Measurements from ENCODE around the gene PTCD2. TPM values are rescaled to one million over a fixed set of nuclear protein-coding genes. Genes with fewer than 3 reads are reported as not detected.

PTCD2 gene
- total and polyA plus RNA-seq, 9 of the 15 experiments (the other 6 are each of a cell fraction or from before 2014, with no cell fraction given): 11.9 to 28.5 (median 18.6) TPM

DNA sequence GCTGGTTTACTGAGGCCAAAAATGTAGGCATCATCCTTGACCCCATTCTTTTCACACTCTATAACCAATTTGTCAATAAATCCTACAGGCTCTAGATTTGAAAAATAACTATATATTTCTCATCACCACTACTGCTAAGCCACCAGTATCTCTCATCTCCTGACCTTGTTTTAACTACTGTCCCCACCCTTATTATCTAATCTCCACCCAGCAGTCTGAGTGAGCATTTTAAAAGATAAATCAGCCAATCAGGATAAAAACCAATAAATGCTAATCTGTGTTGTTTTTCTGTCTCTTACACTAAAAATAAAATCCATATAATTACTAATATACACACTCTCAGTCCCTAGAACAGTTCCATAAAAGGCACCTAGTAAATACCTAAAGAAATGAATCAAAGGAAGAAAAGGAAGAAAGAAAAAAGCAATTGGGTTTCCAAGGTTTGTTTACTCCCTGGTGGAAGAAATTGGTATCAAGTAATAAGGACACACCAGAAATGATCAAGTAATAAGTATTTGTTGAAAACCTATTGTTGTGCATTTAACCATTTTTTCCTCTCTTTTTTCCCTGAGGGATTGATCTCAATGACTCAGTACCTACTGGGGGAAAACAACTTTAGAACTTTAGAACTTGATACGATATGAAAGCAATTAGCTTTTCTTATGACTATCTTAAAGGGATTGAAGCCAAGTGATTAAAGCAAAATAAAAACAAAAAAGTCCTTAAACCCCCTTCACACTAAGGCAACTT, 19.4 kb upstream of the PTCD2 start:
- Histone ChIP-seq H3K9me1 (ENCODE audit: control insufficient read depth, insufficient read depth, low read length) (no peaks in the 10 kb centered on the region), H3K9me3 (replicated peaks; ENCODE audit: control insufficient read depth, insufficient read depth, low read depth, low read length) (no peaks in the 10 kb centered on the region), H2AFZ (ENCODE audit: low read depth, low read length) (no peak overlapping the region), H3K79me2 (ENCODE audit: control insufficient read depth, insufficient read depth, low read length) (peaks cover 83% of the 10 kb centered on the region), H3K36me3 (ENCODE audit: control insufficient read depth, insufficient read depth, low read length) (peaks cover 60% of the 10 kb centered on the region), H3K9ac (ENCODE audit: insufficient read depth in 1 of 2, low read depth in 2 of 2, low read length in 2 of 2) (no peak overlapping the region), H4K20me1 (replicated peaks; ENCODE audit: control insufficient read depth, insufficient read depth, low read length) (no peaks in the 10 kb centered on the region), H3K4me3 (no peak overlapping the region), H3K27me3 (ENCODE audit: control insufficient read depth in 2 of 2, insufficient read depth in 2 of 2, low read length in 2 of 2) (no peaks in the 10 kb centered on the region), H3K4me2 (ENCODE audit: insufficient read depth, low read length) (no peak overlapping the region), H3K27ac (ENCODE audit: extremely low read depth, low read depth, low read length) (no peak overlapping the region), H3K4me1 (replicated peaks in 1 of 2; ENCODE audit: control insufficient read depth in 2 of 2, insufficient read depth in 2 of 2, low read length in 2 of 2) (peaks cover 3 to 21% of the 10 kb centered on the region in 2 experiments; a peak in 4 of 5 replicates)
- BruUV-seq (replicated peaks): no TSS peak
- CTCF ChIA-PET (ENCODE audit: low intra/inter-chr PET ratio): no interaction called here
- POLR2A ChIA-PET: interaction anchor here (1.5 kb wide), 1 partner anchor 7 kb away, joined by 6 read pairs; no protein-coding TSS in a partner anchor
- FAIRE-seq: no peak
- intact Hi-C loops (cut with micrococcal nuclease) (no loop called here), in situ Hi-C loops (cut with MboI) (loop anchor here (25.0 kb wide), 1 partner anchor 513 kb away; no protein-coding TSS in a partner anchor)
- DNase-seq (ENCODE audit: extremely low read depth in 1 of 4, low spot score in 3 of 4): peak in 2 of 4 experiments; percentile 31 to 37
- WGBS (ENCODE audit: insufficient coverage, low coverage, missing lambda C conversion rate): 67% methylated on average over 1 of the region's 1 CpG
- no peak for ATAC-seq
- TF ChIP-seq THRB (CRISPR knock-in tag; conservative IDR thresholded peaks at IDR 0.05) (no peak), BACH1 (tag; IDR thresholded peaks at IDR 0.05) (no peak), SAFB2 (IDR thresholded peaks at IDR 0.05; ENCODE audit: borderline replicate concordance, low read depth, low read length, severe bottlenecking) (no peak), NFATC3 (IDR thresholded peaks at IDR 0.05) (no peak), POU5F1 (IDR thresholded peaks at IDR 0.05; ENCODE audit: borderline replicate concordance, low read depth, low read length, partially characterized antibody) (no peak), ZNF57 (CRISPR knock-in tag; IDR thresholded peaks at IDR 0.05) (no peak), ZZZ3 (IDR thresholded peaks at IDR 0.05) (no peak), SMARCA4 (IDR thresholded peaks at IDR 0.05) (peak; percentile 61; the same call in 1 of the 2 replicates), TEAD4 (IDR thresholded peaks at IDR 0.05; ENCODE audit: low read length) (peak; percentile 65), TEAD4 (CRISPR knock-in tag; IDR thresholded peaks at IDR 0.05; ENCODE audit: borderline replicate concordance) (no peak), EP300 (IDR thresholded peaks at IDR 0.05; ENCODE audit: low read length) (peak; percentile 68), SRSF3 (IDR thresholded peaks at IDR 0.05; ENCODE audit: insufficient read depth, low read length) (no peak), KLF13 (tag; IDR thresholded peaks at IDR 0.05; ENCODE audit: borderline replicate concordance, low read depth) (no peak), ZNF695 (CRISPR knock-in tag; IDR thresholded peaks at IDR 0.05) (no peak), RBM14 (IDR thresholded peaks at IDR 0.05; ENCODE audit: borderline replicate concordance, insufficient read depth, low read depth, low read length) (no peak), TCFL5 (CRISPR knock-in tag; conservative IDR thresholded peaks at IDR 0.05) (no peak), NFYB (IDR thresholded peaks at IDR 0.05; ENCODE audit: extremely low read depth, insufficient read length) (no peak)
- TF ChIP-seq, protein P1, sequence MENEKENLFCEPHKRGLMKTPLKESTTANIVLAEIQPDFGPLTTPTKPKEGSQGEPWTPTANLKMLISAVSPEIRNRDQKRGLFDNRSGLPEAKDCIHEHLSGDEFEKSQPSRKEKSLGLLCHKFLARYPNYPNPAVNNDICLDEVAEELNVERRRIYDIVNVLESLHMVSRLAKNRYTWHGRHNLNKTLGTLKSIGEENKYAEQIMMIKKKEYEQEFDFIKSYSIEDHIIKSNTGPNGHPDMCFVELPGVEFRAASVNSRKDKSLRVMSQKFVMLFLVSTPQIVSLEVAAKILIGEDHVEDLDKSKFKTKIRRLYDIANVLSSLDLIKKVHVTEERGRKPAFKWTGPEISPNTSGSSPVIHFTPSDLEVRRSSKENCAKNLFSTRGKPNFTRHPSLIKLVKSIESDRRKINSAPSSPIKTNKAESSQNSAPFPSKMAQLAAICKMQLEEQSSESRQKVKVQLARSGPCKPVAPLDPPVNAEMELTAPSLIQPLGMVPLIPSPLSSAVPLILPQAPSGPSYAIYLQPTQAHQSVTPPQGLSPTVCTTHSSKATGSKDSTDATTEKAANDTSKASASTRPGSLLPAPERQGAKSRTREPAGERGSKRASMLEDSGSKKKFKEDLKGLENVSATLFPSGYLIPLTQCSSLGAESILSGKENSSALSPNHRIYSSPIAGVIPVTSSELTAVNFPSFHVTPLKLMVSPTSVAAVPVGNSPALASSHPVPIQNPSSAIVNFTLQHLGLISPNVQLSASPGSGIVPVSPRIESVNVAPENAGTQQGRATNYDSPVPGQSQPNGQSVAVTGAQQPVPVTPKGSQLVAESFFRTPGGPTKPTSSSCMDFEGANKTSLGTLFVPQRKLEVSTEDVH (IDR thresholded peaks at IDR 0.05; ENCODE audit: low read depth, partially characterized antibody): peak; percentile 3
